CD14-positive monocyte (primary cell): ENCODE results near the gene SMAD3. TPM values are rescaled to one million over a fixed set of nuclear protein-coding genes. Genes with fewer than 3 reads are reported as not detected.

Experiments
- DNase-seq, 3 donors: peaks; one replicate each; pipeline ENCODE4 v3.0.0-alpha.2; 2011 to 2022
- H2AFZ ChIP-seq: 2 replicates; pipeline ENCODE4 v1.6.0; 2012; ENCODE audit warnings: mild to moderate bottlenecking, low read depth, low read length, inconsistent platforms; ENCODE audit not compliant: insufficient read depth, poor library complexity, severe bottlenecking
- H3K27ac ChIP-seq, 2 donors: 1 replicate in 1 of 2; 2 replicates in 1 of 2; pipeline ENCODE4 v1.5.1; 2012 to 2013; ENCODE audit warnings: low read length in 2 of 2, control low read depth in 1 of 2, inconsistent platforms in 1 of 2, low read depth in 1 of 2, mild to moderate bottlenecking in 1 of 2
- H3K27me3 ChIP-seq, 2 donors: one replicate each; pipeline versions ENCODE4 v1.6.0 to v1.6.1; 2011 to 2013; ENCODE audit warnings: low read length in 2 of 2; ENCODE audit not compliant: control insufficient read depth in 2 of 2, insufficient read depth in 2 of 2
- H3K36me3 ChIP-seq, 2 donors: replicated peaks in 1 of 2; 1 replicate in 1 of 2; 2 replicates in 1 of 2; pipeline versions ENCODE4 v1.5.1 to v1.6.1; 2012 to 2013; ENCODE audit warnings: low read length in 2 of 2, control low read depth in 1 of 2, inconsistent platforms in 1 of 2, mild to moderate bottlenecking in 1 of 2; ENCODE audit not compliant: insufficient read depth in 2 of 2, control insufficient read depth in 1 of 2
- H3K4me1 ChIP-seq, 2 donors: 1 replicate in 1 of 2; 2 replicates in 1 of 2; pipeline versions ENCODE4 v1.5.1 to v1.6.1; 2012 to 2013; ENCODE audit warnings: low read length in 2 of 2, control low read depth in 1 of 2, inconsistent platforms in 1 of 2, mild to moderate bottlenecking in 1 of 2, moderate library complexity in 1 of 2; ENCODE audit not compliant: insufficient read depth in 2 of 2, control insufficient read depth in 1 of 2
- H3K4me2 ChIP-seq: replicated peaks from 2 replicates; pipeline ENCODE3; 2012; ENCODE audit warnings: low read length, moderate library complexity, mild to moderate bottlenecking; ENCODE audit not compliant: poor library complexity, severe bottlenecking; ENCODE audit errors: extremely low read depth
- H3K4me3 ChIP-seq, 3 experiments: fragments of 200-600 bp in 1 of 3; sonication (generic) in 1 of 3; replicated peaks in 1 of 3; 1 replicate in 2 of 3; 2 replicates in 1 of 3; pipeline ENCODE4 v1.5.1; 2011 to 2013; ENCODE audit warnings: low read length in 3 of 3, mild to moderate bottlenecking in 3 of 3, control low read depth in 2 of 3, low read depth in 2 of 3, inconsistent platforms in 1 of 3, moderate library complexity in 1 of 3
- H3K79me2 ChIP-seq: 2 replicates; pipeline ENCODE4 v1.6.0; 2012; ENCODE audit warnings: mild to moderate bottlenecking, control low read depth, inconsistent platforms, low read length, moderate library complexity; ENCODE audit not compliant: insufficient read depth
- H3K9ac ChIP-seq: 2 replicates; pipeline ENCODE4 v1.6.0; 2017; ENCODE audit warnings: low read length, mild to moderate bottlenecking; ENCODE audit not compliant: insufficient read depth, poor library complexity, severe bottlenecking
- H3K9me3 ChIP-seq, 2 donors: replicated peaks in 1 of 2; 1 replicate in 1 of 2; 2 replicates in 1 of 2; pipeline versions ENCODE4 v1.5.1 to v1.6.1; 2012 to 2013; ENCODE audit warnings: low read length in 2 of 2, control low read depth in 1 of 2; ENCODE audit not compliant: control insufficient read depth in 1 of 2, insufficient read depth in 1 of 2
- H4K20me1 ChIP-seq: 2 replicates; pipeline ENCODE4 v1.6.0; 2012; ENCODE audit warnings: mild to moderate bottlenecking, low read length, control low read depth, moderate library complexity; ENCODE audit not compliant: insufficient read depth
- H3K27ac Mint-ChIP-seq, 7 donors: one replicate each; pipeline ENCODE4 v1.8.0; 2020; ENCODE audit warnings: mild to moderate bottlenecking in 7 of 7, mixed read lengths in 7 of 7, moderate library complexity in 6 of 7, inconsistent platforms in 2 of 7
- H3K27me3 Mint-ChIP-seq, 3 donors: one replicate each; pipeline ENCODE4 v1.8.0; 2021 to 2022; ENCODE audit warnings: low read depth in 3 of 3, mild to moderate bottlenecking in 3 of 3, mixed read lengths in 3 of 3, moderate library complexity in 3 of 3, inconsistent platforms in 1 of 3
- H3K36me3 Mint-ChIP-seq, 2 donors: one replicate each; pipeline ENCODE4 v1.8.0; 2020; ENCODE audit warnings: mixed read lengths in 2 of 2, inconsistent platforms in 1 of 2, mild to moderate bottlenecking in 1 of 2
- H3K4me1 Mint-ChIP-seq: one replicate; pipeline ENCODE4 v1.8.0; 2020; ENCODE audit warnings: mild to moderate bottlenecking, mixed read lengths
- H3K4me3 Mint-ChIP-seq, 2 donors: one replicate each; pipeline ENCODE4 v1.8.0; 2020; ENCODE audit warnings: mild to moderate bottlenecking in 2 of 2, mixed read lengths in 2 of 2, moderate library complexity in 1 of 2
- H3K9me3 Mint-ChIP-seq, 7 donors: one replicate each; pipeline ENCODE4 v1.8.0; 2020 to 2022; ENCODE audit warnings: mixed read lengths in 7 of 7, mild to moderate bottlenecking in 6 of 7, moderate library complexity in 6 of 7, inconsistent platforms in 2 of 7
- WGBS: methylation state at CpG from one replicate; pipeline ENCODE4 v1.1.5; 2013; ENCODE audit warnings: missing lambda C conversion rate; ENCODE audit not compliant: insufficient coverage; 5-methylcytosine and 5-hydroxymethylcytosine counted together
- intact Hi-C, 2 donors: fragments of 100-400 bp; cut with micrococcal nuclease; formaldehyde crosslinking; loops; one replicate each; pipeline versions ENCODE4 v1.15.0 to v1.15.1; 2023
- polyA plus RNA-seq, 3 donors: library from polyadenylated mRNA; depleted of rRNA in 1 of 3; unstranded in 2 of 3; stranded (reverse) in 1 of 3; fragments of 300-500 nt in 2 of 3; fragments of >200 nt in 1 of 3; fragmentation: Illumina TruSeq in 2 of 3; gene quantifications; 1 replicate in 2 of 3; 2 replicates in 1 of 3; pipeline ENCODE4 v1.2.3, GENCODE V29; 2012 to 2021
- TF ChIP-seq, protein P1 (sequence below): fragments of 200-600 bp; IDR thresholded peaks from one replicate; pipeline ENCODE4 v1.8.0; 2022; ENCODE audit warnings: antibody characterized with exemption, mild to moderate bottlenecking

Gene SMAD3
- polyA plus RNA-seq, 3 donors = 4.4 to 41.7 (median 5.4) TPM

GRCh38 chr15:67114846-67115585, 49.6 kb downstream of the SMAD3 start:
- intact Hi-C loops = no loop called here
- H4K20me1 ChIP-seq = no peaks in the 10 kb centered on the region
- peak overlapping the region; percentile 12 to 91 for H3K27ac ChIP-seq
- H3K9me3 Mint-ChIP-seq = peaks cover 3 to 11% (median 6%) of the 10 kb centered on the region in 7 donors
- peak overlapping the region; percentile 87 to 99 (median 97) for H3K27ac Mint-ChIP-seq
- H3K36me3 Mint-ChIP-seq = peaks cover 62 to 63% of the 10 kb centered on the region in 2 donors
- H3K4me3 ChIP-seq = no peak overlapping the region
- peaks cover 86% of the 10 kb centered on the region for H3K79me2 ChIP-seq
- TF ChIP-seq, protein P1, sequence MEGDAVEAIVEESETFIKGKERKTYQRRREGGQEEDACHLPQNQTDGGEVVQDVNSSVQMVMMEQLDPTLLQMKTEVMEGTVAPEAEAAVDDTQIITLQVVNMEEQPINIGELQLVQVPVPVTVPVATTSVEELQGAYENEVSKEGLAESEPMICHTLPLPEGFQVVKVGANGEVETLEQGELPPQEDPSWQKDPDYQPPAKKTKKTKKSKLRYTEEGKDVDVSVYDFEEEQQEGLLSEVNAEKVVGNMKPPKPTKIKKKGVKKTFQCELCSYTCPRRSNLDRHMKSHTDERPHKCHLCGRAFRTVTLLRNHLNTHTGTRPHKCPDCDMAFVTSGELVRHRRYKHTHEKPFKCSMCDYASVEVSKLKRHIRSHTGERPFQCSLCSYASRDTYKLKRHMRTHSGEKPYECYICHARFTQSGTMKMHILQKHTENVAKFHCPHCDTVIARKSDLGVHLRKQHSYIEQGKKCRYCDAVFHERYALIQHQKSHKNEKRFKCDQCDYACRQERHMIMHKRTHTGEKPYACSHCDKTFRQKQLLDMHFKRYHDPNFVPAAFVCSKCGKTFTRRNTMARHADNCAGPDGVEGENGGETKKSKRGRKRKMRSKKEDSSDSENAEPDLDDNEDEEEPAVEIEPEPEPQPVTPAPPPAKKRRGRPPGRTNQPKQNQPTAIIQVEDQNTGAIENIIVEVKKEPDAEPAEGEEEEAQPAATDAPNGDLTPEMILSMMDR = no peak
- H3K27me3 Mint-ChIP-seq = no peaks in the 10 kb centered on the region
- no peak overlapping the region for H3K4me2 ChIP-seq
- no peaks in the 10 kb centered on the region for H3K9me3 ChIP-seq
- peaks cover 51 to 67% of the 10 kb centered on the region in 2 donors for H3K4me1 ChIP-seq
- peaks cover 68% of the 10 kb centered on the region for H3K4me1 Mint-ChIP-seq
- H3K27me3 ChIP-seq = no peaks in the 10 kb centered on the region
- no peak overlapping the region for H3K4me3 Mint-ChIP-seq
- H2AFZ ChIP-seq = no peak overlapping the region
- no peak for DNase-seq
- H3K9ac ChIP-seq = no peak overlapping the region
- H3K36me3 ChIP-seq = peaks cover 0 to 5% of the 10 kb centered on the region in 2 donors
- WGBS = 74% methylated on average over 3 of the region's 6 CpGs

DNA sequence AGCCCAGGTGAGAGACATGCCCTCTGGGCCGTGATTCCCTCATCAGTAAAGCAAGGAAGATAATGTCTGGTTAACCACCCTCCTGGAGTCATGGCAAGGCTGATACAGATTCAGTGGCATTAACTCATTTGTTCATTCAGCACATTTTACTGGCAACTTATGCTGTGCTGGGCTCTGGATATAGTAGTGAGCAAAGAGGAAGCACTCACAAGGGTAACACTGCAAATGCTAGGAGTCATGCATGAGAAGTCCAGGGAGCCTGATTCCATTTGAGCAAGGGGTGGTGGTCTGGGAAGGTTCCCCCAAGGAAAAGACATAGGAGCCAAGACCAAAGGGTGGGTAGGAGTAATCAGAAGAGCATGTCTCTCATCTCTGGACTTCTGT, 50.2 kb downstream of the SMAD3 start:
- DNase-seq = peak in 2 of 3 donors; percentile 49 to 56
- Histone ChIP-seq H3K27me3 (no peaks in the 10 kb centered on the region), H3K4me2 (no peak overlapping the region), H3K4me3 (no peak overlapping the region), H3K79me2 (peaks cover 86% of the 10 kb centered on the region), H4K20me1 (no peaks in the 10 kb centered on the region), H2AFZ (no peak overlapping the region), H3K9me3 (no peaks in the 10 kb centered on the region), H3K27ac (peak overlapping the region; percentile 12 to 91), H3K4me1 (peaks cover 51 to 67% of the 10 kb centered on the region in 2 donors), H3K9ac (no peak overlapping the region), H3K36me3 (peaks cover 0 to 5% of the 10 kb centered on the region in 2 donors)
- Mint-ChIP-seq H3K4me3 (peak overlapping the region in 1 of 2 donors; percentile 7), H3K36me3 (peaks cover 57 to 59% of the 10 kb centered on the region in 2 donors), H3K4me1 (peaks cover 74% of the 10 kb centered on the region), H3K27ac (peak overlapping the region; percentile 87 to 99 (median 97)), H3K27me3 (no peaks in the 10 kb centered on the region), H3K9me3 (peaks cover 3 to 11% (median 5%) of the 10 kb centered on the region in 7 donors)
- intact Hi-C loops = no loop called here
- TF ChIP-seq, protein P1 = no peak
- 86% methylated on average over 1 of the region's 1 CpG for WGBS
